Activated T-helper 9 cell treated with anti-CD3 and anti-CD28 coated beads, Interleukin-2, amount 50 U/mL, for 16 hours (primary cell): ENCODE results near the gene AP1B1.

Experiments used
- DNase-seq: peaks from one replicate; pipeline ENCODE4 v3.0.0-alpha.2; 2020; ENCODE audit warnings: low read depth

The AP1B1 gene

DNA sequence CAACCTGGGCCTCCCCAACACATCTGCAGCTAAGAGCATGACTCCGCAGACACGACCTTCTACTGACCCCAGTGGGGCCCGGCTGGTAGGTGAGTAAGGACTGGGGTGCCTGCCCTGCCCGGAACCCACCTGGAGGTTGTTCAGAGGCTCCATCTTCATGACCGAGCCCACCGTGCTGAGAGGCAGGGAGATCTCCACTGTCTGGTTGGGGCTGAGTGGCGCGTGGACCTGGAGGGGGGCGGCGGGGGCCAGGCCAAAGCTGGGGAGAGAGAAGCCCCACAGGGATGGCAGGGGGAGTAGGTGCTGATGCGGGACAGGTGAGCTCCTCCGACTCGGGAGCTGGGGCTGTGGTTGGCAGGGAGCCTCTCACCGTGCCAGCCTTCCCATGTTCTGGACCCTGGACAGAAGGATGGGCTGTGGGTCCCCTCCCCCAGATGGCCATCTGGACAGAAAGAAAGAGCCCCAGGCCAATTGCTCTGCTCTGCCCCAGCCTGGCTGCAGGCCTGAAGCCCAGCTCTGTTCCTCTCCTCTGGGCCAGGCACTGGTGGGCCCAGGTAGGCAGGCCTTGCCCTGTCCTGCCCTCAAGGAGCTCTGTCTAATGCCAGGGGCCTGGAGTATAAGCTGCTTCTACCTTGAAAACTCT, 56.6 kb downstream of the AP1B1 start:
- DNase-seq = no peak

- DNase-seq = no peak
Measured at GRCh38 chr22:29331213-29331612, 57.2 kb downstream of the AP1B1 start.

GRCh38 chr22:29330753-29331152, 57.6 kb downstream of the AP1B1 start:
- DNase-seq = no peak

- no peak for DNase-seq
Measured at GRCh38 chr22:29330291-29330690, 58.1 kb downstream of the AP1B1 start.

- DNase-seq = no peak
Measured at GRCh38 chr22:29329581-29329980, 58.8 kb downstream of the AP1B1 start.

- DNase-seq = no peak
Measured at GRCh38 chr22:29328566-29329500, 59.5 kb downstream of the AP1B1 start.

GRCh38 chr22:29328055-29328454, 60.3 kb downstream of the AP1B1 start:
- no peak for DNase-seq

GRCh38 chr22:29327089-29327764, 61.1 kb downstream of the AP1B1 start:
- DNase-seq = no peak

GRCh38 chr22:29326481-29326880, 61.9 kb downstream of the AP1B1 start:
- no peak for DNase-seq

DNA sequence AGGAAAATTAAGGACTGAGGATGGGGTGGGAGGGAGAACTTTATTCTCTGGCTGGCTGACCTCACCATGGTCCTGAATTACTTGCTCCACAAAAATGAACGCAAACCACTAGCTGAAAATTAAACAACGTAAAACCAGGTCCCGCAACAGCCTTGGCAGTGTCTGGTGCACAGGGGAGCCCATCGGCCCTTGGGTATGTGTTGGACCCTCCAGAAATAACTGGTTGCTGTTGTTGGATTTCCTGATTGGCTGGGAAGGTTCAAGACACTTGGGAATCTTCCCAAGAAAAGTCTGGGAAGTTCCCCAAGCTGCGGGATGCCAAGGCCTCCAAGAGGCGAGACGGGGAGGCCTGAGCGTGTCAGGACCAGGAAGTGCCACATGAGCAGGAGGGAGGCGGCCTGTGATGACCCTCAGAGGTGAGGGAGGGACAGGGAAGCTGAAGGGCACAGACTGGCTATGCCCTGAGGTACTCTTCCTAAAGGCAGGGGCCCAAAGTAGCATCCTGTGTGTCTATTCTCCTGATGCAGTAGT, 62.5 kb downstream of the AP1B1 start:
- no peak for DNase-seq

DNA sequence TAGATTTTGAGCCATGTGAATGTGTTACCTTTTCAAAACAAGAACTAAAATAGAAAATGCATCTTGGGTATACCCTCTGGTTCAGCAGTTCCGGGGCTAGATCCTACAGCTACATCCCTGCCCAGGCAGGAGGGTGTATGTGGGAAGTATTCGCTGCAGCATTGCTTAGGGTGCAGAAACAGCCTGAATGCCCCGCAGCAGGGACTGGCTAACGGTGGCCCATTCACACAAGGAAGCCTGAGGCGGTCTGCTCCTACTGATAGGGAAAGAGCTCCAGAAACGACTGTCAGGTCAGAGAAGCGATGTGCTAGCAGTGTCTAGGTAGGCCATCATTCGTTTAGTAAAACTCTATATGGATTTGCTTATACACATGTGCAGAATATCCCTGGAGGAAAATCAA, 63.0 kb downstream of the AP1B1 start:
- DNase-seq = no peak

GRCh38 chr22:29323641-29324040, 64.7 kb downstream of the AP1B1 start:
- no peak for DNase-seq

DNA sequence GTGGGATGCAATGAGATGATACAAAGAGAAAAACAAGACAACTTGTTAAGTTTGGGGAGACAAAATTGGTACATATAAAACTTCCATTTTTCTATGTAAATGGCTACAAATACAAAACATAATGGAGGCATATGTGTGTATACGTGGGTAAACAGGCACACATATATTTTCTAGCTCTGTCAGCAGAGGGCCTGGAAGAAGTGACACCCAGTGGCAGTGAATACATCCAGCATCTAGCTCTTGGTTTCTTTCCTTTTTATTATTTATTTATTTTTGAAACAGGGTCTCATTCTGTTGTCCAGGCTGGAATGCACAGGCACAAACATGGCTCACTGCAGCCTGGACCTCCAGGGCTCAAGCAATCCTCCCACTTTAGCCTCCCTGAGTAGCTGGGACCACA, 67.8 kb downstream of the AP1B1 start:
- DNase-seq = no peak

GRCh38 chr22:29319072-29319471, 69.3 kb downstream of the AP1B1 start:
- DNase-seq = no peak

- no peak for DNase-seq
Measured at GRCh38 chr22:29317827-29318454, 70.4 kb downstream of the AP1B1 start.

- DNase-seq = no peak
Measured at GRCh38 chr22:29316141-29316828, 72.1 kb downstream of the AP1B1 start.

GRCh38 chr22:29315286-29316140, 72.9 kb downstream of the AP1B1 start, which contains the start of gene RASL10A:
Gene RASL10A (minus strand): TSS chr22:29315697. CDS start chr22:29315246, 451 bp downstream.
- no peak for DNase-seq

- no peak for DNase-seq
Measured at GRCh38 chr22:29314537-29315285, 73.7 kb downstream of the AP1B1 start.

DNA sequence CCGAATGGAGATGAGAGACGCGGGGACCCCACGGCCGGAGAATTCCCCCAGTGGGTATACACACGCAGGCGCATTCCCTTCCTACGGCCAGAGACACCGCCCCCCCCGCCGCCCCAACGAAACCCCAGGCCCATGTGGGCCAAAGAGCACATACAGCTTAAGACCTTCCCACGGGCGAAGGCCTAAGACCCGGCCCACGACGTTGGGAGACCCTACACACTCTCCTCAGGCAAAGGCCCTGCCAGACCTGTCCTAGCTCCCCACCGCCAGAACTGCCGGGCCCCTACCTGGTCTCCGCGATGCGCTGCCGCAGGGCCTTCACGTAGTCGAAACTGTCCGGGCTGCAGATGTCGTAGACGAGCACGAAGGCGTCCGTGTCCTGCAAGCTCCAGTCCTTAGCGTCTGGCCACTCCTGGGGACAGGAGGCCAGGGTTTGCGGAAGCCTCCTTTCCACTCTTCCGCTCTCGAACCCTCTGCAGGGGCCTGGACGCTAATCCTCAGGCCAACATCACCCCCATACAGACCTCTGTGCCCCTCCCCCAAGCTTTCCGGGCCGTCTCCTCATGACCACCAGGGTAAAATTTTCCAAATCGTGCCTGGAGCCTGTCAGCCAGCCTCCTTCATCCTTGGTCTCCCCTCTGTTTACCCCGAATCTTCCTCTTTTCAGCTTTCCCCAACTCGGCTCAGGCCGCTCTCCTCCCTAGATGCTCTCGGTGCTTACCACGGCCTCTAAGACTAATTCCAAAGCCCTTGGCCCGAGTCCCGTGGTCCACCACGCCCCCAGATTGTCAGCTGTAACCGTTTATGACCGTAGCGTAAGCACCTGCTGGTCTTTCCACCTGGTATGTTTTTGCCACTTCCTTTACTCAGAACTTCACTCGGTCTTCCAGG, 74.5 kb downstream of the AP1B1 start:
- no peak for DNase-seq
